Measurements from ENCODE around the gene OXA1L.
"Not testable (repeated sequence)": the region's sequence is repeated elsewhere in the genome, so short reads cannot be mapped to it uniquely, and the experiment has no call there.

OXA1L gene

DNA sequence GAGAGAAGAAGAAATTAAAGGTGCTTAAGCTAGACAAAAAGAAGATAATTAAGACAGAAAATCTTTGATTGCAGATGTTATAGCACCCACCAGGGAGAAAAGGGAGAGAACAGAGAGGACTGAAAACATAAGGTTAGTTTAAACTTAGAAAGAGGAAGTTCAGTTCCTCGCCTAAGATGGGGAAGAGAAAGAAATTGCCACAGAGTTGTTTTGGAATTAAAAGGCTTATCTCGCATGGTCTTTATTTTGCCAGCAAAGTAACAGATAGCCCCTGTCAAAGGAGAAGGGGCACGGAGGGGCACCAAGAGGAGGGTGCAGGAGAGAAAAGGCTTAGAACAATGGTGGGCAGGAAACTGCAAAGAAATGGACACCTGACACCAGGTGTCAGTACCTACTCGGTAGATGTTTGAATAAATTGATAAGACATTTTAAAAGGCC lies 17.8 kb upstream of the OXA1L start:
- TF ChIP-seq, protein P1, sequence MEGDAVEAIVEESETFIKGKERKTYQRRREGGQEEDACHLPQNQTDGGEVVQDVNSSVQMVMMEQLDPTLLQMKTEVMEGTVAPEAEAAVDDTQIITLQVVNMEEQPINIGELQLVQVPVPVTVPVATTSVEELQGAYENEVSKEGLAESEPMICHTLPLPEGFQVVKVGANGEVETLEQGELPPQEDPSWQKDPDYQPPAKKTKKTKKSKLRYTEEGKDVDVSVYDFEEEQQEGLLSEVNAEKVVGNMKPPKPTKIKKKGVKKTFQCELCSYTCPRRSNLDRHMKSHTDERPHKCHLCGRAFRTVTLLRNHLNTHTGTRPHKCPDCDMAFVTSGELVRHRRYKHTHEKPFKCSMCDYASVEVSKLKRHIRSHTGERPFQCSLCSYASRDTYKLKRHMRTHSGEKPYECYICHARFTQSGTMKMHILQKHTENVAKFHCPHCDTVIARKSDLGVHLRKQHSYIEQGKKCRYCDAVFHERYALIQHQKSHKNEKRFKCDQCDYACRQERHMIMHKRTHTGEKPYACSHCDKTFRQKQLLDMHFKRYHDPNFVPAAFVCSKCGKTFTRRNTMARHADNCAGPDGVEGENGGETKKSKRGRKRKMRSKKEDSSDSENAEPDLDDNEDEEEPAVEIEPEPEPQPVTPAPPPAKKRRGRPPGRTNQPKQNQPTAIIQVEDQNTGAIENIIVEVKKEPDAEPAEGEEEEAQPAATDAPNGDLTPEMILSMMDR (IDR thresholded peaks at IDR 0.05; ENCODE audit: low read depth, low read length, missing control alignments), result no peak
- DNase-seq (ENCODE audit: low read depth), result peak; percentile 8
- H3K4me3 ChIP-seq (ENCODE audit: low read depth, low read length), result no peak overlapping the region; the same call in 1 of the 2 replicates

DNA sequence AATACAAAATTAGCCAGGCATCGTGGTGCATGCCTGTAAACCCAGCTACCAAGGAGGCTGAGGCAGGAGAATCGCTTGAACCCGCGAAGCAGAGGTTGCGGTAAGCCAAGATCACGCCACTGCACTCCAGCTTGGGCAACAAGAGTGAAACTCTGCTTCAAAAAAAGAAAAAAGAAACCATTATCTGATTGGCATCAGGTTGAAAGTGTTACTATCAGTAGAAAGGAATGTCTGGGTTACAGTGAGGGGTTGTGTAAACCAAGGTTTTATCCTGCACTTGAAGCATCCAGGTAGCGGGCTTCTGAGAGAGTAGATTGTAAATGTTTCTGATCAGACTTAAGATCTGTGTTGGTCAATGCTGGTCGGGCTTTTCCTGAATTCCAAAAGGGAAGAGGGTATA lies 14.1 kb upstream of the OXA1L start:
- TF ChIP-seq, protein P1 (IDR thresholded peaks at IDR 0.05; ENCODE audit: low read depth, low read length, missing control alignments), result no peak
- no peak for DNase-seq (ENCODE audit: low read depth)
- no peak overlapping the region for H3K4me3 ChIP-seq (ENCODE audit: low read depth, low read length)

DNA sequence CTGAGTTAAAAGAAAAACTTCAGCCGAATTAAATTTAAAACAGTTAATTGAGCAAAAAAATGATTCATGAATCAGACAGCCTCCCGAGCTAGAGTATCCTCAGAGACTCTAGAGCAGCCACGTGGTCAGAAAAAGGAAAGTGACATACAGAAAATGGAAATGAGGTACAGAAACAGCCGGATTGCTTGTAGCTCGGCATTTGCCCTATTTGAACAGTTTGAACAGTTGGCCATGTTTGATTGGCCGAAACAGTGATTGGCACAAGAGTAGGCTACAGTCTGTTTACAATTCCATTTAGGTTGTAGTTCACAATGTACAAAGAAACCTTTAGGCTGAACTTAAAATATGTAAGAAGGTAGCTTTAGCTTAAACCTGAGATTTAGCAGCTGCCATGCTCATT lies 12.9 kb upstream of the OXA1L start:
- peak; percentile 24 for DNase-seq (ENCODE audit: low read depth)
- TF ChIP-seq, protein P1 (IDR thresholded peaks at IDR 0.05; ENCODE audit: low read depth, low read length, missing control alignments), result no peak
- H3K4me3 ChIP-seq (ENCODE audit: low read depth, low read length), result no peak overlapping the region

DNA sequence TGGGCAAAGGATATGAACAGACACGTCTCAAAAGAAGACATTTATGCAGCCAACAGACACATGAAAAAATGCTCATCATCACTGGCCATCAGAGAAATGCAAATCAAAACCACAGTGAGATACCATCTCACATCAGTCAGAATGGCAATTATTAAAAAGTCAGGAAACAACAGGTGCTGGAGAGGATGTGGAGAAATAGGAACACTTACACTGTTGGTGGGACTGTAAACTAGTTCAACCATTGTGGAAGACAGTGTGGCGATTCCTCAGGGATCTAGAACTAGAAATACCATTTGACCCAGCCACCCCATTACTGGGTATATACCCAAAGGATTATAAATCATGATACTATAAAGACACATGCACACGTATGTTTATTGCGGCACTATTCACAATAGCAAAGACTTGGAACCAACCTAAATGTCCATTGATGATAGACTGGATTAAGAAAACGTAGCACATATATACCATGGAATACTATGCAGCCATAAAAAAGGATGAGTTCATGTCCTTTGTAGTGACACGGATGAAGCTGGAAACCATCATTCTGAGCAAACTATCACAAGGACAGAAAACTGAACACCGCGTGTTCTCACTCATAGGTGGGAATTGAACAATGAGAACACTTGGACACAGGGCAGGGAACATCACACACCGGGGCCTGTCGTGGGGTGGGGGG lies 8.4 kb upstream of the OXA1L start:
- H3K4me3 ChIP-seq (ENCODE audit: low read depth, low read length); DNase-seq (ENCODE audit: low read depth): not testable (repeated sequence)

DNA sequence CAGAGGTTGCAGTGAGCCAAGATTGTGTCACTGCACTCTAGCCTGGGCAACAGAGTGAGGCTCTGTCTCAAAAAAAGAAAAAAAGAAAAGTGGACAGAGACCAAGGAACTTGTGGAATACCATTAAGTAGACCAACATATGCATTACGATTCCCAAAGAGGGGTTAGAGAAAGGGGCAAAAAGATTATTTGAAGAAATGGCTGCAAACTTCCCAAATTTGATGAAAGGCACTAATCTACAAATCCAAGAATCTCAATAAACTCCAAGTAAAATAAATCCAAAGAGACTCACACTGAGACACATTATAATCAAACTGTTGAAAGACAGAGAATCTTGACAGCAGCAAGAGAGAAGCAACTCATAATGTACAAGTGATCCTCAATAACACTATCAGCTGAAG lies 4.8 kb upstream of the OXA1L start:
- TF ChIP-seq, protein P1 (IDR thresholded peaks at IDR 0.05; ENCODE audit: low read depth, low read length, missing control alignments), result no peak
- no peak for DNase-seq (ENCODE audit: low read depth)
- no peak overlapping the region for H3K4me3 ChIP-seq (ENCODE audit: low read depth, low read length)

DNA sequence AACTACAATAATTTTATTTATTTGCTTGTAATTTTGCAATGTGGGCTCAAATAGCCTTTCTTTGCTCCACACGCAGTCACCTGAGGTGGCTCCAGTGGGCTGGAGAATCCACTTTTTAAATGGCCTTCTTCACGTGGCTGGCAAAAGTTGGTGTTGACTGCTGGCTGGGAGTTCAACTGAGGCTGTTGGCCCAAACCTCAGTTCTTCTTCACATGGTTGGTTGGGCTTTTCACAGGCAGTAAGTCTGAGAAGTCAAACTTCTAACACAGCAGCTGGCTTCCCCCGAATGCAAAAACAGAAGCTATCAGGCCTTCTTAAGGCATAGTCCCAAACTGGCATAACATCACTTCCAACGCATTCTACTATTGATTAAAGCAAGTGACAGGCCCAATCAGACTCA lies 2.1 kb upstream of the OXA1L start:
- no peak for DNase-seq (ENCODE audit: low read depth)
- no peak overlapping the region for H3K4me3 ChIP-seq (ENCODE audit: low read depth, low read length)
- TF ChIP-seq, protein P1 (IDR thresholded peaks at IDR 0.05; ENCODE audit: low read depth, low read length, missing control alignments), result no peak

DNA sequence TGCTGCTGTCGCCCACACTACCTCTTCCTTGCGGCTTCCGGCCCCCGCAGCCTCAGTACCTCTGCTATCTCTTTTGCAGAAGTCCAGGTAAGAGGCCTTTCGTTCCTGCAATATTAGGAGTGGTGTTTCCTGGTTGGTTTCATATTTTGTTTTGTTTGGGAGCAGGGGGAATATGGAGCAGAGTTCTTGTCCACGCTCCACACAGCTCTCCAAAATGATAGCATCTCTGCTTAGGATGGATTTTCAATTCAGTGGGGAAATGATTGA lies 768 bp downstream of the OXA1L start:
- peak overlapping the region; percentile 85 for H3K4me3 ChIP-seq (ENCODE audit: low read depth, low read length)
- DNase-seq (ENCODE audit: low read depth), result no peak
- TF ChIP-seq, protein P1 (IDR thresholded peaks at IDR 0.05; ENCODE audit: low read depth, low read length, missing control alignments), result no peak

All from GM12864 (cell line).